Right atrium auricular region (tissue), 2 donors: ENCODE data around the gene KLK7. TPM values are rescaled to one million over a fixed set of nuclear protein-coding genes. Genes with fewer than 3 reads are reported as not detected.

Experiments used
- DNase-seq: peaks from one replicate; pipeline ENCODE4 v3.0.0-alpha.2; 2019; ENCODE audit warnings: low spot score
- H3K27ac ChIP-seq, 2 donors: fragments of 200-600 bp; sonication (generic); 1 replicate in 1 of 2; 2 replicates in 1 of 2; pipeline ENCODE4 v1.5.1; 2016 to 2019
- H3K27me3 ChIP-seq, 2 donors: fragments of 200-600 bp; sonication (generic); one replicate each; pipeline versions ENCODE4 v1.5.1 to v1.6.0; 2017 to 2019
- H3K36me3 ChIP-seq: fragments of 200-600 bp; sonication (generic); one replicate; pipeline ENCODE4 v1.5.1; 2016
- H3K4me1 ChIP-seq, 2 donors: fragments of 200-600 bp; sonication (generic); one replicate each; pipeline versions ENCODE4 v1.5.1 to v1.6.0; 2017 to 2019
- H3K4me3 ChIP-seq, 2 donors: fragments of 200-600 bp; sonication (generic); 1 replicate in 1 of 2; 2 replicates in 1 of 2; pipeline ENCODE4 v1.5.1; 2017 to 2019; ENCODE audit warnings: mild to moderate bottlenecking in 1 of 2, moderate library complexity in 1 of 2
- H3K9me3 ChIP-seq, 2 donors: fragments of 200-600 bp; sonication (generic); one replicate each; pipeline ENCODE4 v1.5.1; 2019
- total RNA-seq, 2 donors: library from RNA; depleted of rRNA; stranded (reverse); fragments of >200 nt; gene quantifications; one replicate each; pipeline ENCODE4 v1.1.0, GENCODE V29; 2016
- TF ChIP-seq, protein P1 (sequence below), 2 donors: fragments of 200-600 bp; sonication (generic); IDR thresholded peaks; one replicate each; pipeline ENCODE4 v1.5.1; 2019; ENCODE audit warnings: antibody characterized with exemption in 2 of 2

Gene KLK7
- total RNA-seq, 2 donors from 2014 or later, result 1.5 to 1.6 TPM

- Histone ChIP-seq H3K4me3 (peak overlapping the region; percentile 7 to 47), H3K36me3 (no peaks in the 10 kb centered on the region), H3K4me1 (peaks cover 0 to 25% of the 10 kb centered on the region in 2 donors), H3K27me3 (peaks cover 9 to 11% of the 10 kb centered on the region in 2 donors), H3K9me3 (no peaks in the 10 kb centered on the region), H3K27ac (no peak overlapping the region)
- TF ChIP-seq, protein P1, sequence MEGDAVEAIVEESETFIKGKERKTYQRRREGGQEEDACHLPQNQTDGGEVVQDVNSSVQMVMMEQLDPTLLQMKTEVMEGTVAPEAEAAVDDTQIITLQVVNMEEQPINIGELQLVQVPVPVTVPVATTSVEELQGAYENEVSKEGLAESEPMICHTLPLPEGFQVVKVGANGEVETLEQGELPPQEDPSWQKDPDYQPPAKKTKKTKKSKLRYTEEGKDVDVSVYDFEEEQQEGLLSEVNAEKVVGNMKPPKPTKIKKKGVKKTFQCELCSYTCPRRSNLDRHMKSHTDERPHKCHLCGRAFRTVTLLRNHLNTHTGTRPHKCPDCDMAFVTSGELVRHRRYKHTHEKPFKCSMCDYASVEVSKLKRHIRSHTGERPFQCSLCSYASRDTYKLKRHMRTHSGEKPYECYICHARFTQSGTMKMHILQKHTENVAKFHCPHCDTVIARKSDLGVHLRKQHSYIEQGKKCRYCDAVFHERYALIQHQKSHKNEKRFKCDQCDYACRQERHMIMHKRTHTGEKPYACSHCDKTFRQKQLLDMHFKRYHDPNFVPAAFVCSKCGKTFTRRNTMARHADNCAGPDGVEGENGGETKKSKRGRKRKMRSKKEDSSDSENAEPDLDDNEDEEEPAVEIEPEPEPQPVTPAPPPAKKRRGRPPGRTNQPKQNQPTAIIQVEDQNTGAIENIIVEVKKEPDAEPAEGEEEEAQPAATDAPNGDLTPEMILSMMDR (IDR thresholded peaks at IDR 0.05), result no peak
- DNase-seq, result no peak
Observed at GRCh38 chr19:51018745-51019543, 35.2 kb upstream of the KLK7 start.

GRCh38 chr19:51016798-51017683, 33.3 kb upstream of the KLK7 start:
- Histone ChIP-seq H3K4me3 (peak overlapping the region in 1 of 2 donors; percentile 35), H3K27me3 (peaks cover 9 to 11% of the 10 kb centered on the region in 2 donors), H3K4me1 (peaks cover 0 to 25% of the 10 kb centered on the region in 2 donors), H3K9me3 (no peaks in the 10 kb centered on the region), H3K36me3 (no peaks in the 10 kb centered on the region), H3K27ac (no peak overlapping the region)
- peak; percentile 67 for DNase-seq
- TF ChIP-seq, protein P1 (IDR thresholded peaks at IDR 0.05), result peak; percentile 53 to 57

- TF ChIP-seq, protein P1 (IDR thresholded peaks at IDR 0.05), result no peak
- no peak for DNase-seq
- no peak overlapping the region for H3K27ac ChIP-seq
- no peak overlapping the region for H3K4me3 ChIP-seq
- peaks cover 9 to 11% of the 10 kb centered on the region in 2 donors for H3K27me3 ChIP-seq
- peaks cover 0 to 25% of the 10 kb centered on the region in 2 donors for H3K4me1 ChIP-seq
- H3K36me3 ChIP-seq, result no peaks in the 10 kb centered on the region
- H3K9me3 ChIP-seq, result no peaks in the 10 kb centered on the region
Observed at GRCh38 chr19:51015691-51016267, 32.1 kb upstream of the KLK7 start.

DNA sequence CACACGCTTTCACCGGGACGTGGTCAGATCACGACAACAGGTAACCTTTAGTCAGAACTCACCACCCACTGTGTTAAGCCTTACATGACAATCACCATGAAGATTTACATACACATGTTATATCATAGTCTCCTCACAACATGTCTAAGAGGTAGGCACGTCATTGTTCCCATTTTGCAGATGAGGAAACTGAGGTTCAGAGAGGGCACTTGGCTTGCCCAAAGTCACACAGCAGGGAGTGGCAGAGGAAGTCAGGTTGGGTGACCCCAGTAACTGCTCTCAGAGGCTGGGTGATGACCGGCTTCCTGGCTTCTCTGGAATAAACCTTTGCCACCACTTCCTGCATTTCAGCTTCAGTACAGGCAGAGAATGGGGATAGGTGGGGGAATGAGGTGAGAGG, 30.5 kb upstream of the KLK7 start:
- H3K27me3 ChIP-seq, result peaks cover 9 to 11% of the 10 kb centered on the region in 2 donors
- no peaks in the 10 kb centered on the region for H3K36me3 ChIP-seq
- DNase-seq, result no peak
- no peak overlapping the region for H3K4me3 ChIP-seq
- TF ChIP-seq, protein P1 (IDR thresholded peaks at IDR 0.05), result no peak
- no peaks in the 10 kb centered on the region for H3K9me3 ChIP-seq
- H3K4me1 ChIP-seq, result peaks cover 0 to 17% of the 10 kb centered on the region in 2 donors
- H3K27ac ChIP-seq, result no peak overlapping the region

DNA sequence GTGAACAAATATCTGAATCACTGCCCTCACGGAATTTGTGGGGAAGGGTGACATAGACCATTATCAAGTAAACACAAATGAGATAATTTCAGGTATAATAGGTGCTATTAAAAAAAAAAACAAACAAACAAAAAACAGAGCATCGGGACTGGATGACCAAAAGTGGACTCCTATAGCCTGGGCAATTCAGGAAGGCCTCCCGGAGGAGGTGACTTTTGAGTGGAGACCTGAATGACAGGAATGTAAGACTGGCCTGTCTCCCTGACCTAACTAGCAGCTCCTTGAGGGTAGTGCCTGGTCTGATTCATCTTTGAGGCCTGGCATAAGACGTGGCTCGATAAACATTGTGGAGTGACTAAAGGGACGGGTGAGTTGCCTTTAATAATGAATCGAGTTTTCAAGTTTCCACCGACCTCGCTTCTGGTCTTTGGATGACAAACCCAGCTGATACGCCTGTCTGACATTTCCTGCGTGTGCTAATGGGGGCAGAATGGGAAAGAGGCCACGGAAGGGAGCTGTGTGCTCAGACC, 29.0 kb upstream of the KLK7 start:
- Histone ChIP-seq H3K27me3 (peaks cover 9 to 11% of the 10 kb centered on the region in 2 donors), H3K27ac (no peak overlapping the region), H3K4me3 (no peak overlapping the region), H3K36me3 (no peaks in the 10 kb centered on the region), H3K4me1 (peaks cover 0 to 10% of the 10 kb centered on the region in 2 donors), H3K9me3 (no peaks in the 10 kb centered on the region)
- TF ChIP-seq, protein P1 (IDR thresholded peaks at IDR 0.05), result no peak
- no peak for DNase-seq
